Esophagus squamous epithelium (tissue), 5 donors: ENCODE results near the gene NPAP1. TPM values are rescaled to one million over a fixed set of nuclear protein-coding genes. Genes with fewer than 3 reads are reported as not detected.
"Not testable (repeated sequence)": the region's sequence is repeated elsewhere in the genome, so short reads cannot be mapped to it uniquely, and the experiment has no call there.

Experiments
- DNase-seq: peaks from one replicate; lab custom pipeline; 2025; lab: John Stamatoyannopoulos, UW
- H3K27ac ChIP-seq, 4 donors: fragments of 200-600 bp; sonication (generic); one replicate each; pipeline ENCODE4 v1.5.1; 2016 to 2019; ENCODE audit warnings: mild to moderate bottlenecking in 1 of 4
- H3K27me3 ChIP-seq, 4 donors: fragments of 200-600 bp; sonication (generic); 1 replicate in 3 of 4; 2 replicates in 1 of 4; pipeline versions ENCODE4 v1.5.1 to v1.6.0; 2017 to 2021; ENCODE audit warnings: antibody characterized with exemption in 1 of 4
- H3K36me3 ChIP-seq, 3 donors: fragments of 200-600 bp; sonication (generic); one replicate each; pipeline ENCODE4 v1.5.1; 2016 to 2019
- H3K4me1 ChIP-seq, 3 donors: fragments of 200-600 bp; sonication (generic); one replicate each; pipeline ENCODE4 v1.5.1; 2017 to 2019
- H3K4me3 ChIP-seq, 4 donors: fragments of 200-600 bp; sonication (generic); 1 replicate in 3 of 4; 2 replicates in 1 of 4; pipeline ENCODE4 v1.5.1; 2016 to 2019; ENCODE audit warnings: mild to moderate bottlenecking in 2 of 4, moderate library complexity in 1 of 4
- H3K9me3 ChIP-seq, 3 donors: fragments of 200-600 bp; sonication (generic); one replicate each; pipeline ENCODE4 v1.5.1; 2016 to 2019
- CTCF ChIP-seq, 6 experiments: fragments of 450-650 bp in 4 of 6; fragments of 200-600 bp in 2 of 6; sonication (generic) in 2 of 6; IDR thresholded peaks; one replicate each; pipeline ENCODE4 v1.5.1; 2016 to 2019; ENCODE audit warnings: antibody characterized with exemption in 6 of 6, mild to moderate bottlenecking in 4 of 6, moderate library complexity in 4 of 6
- POLR2A ChIP-seq, 4 donors: fragments of 450-650 bp; IDR thresholded peaks; one replicate each; pipeline ENCODE4 v1.6.1; 2017; ENCODE audit warnings: antibody characterized with exemption in 4 of 4, mild to moderate bottlenecking in 4 of 4, moderate library complexity in 3 of 4
- WGBS, 2 donors: methylation state at CpG; one replicate each; pipeline ENCODE4 v1.1.5; 2018; 5-methylcytosine and 5-hydroxymethylcytosine counted together
- intact Hi-C: fragments of 100-400 bp; cut with DNase I; formaldehyde crosslinking; loops from one replicate; pipeline ENCODE4 v1.15.0; 2022
- total RNA-seq, 4 donors: library from RNA; depleted of rRNA; stranded (reverse); fragments of >200 nt; gene quantifications; one replicate each; pipeline ENCODE4 v1.1.0, GENCODE V29; 2016
- donor health status: DM: yes; HTN: yes; CAD: no.

The NPAP1 gene
- total RNA-seq, 4 donors from 2014 or later: not detected

- DNase-seq: no peak
- H3K36me3 ChIP-seq: no peaks in the 10 kb centered on the region
- no peak overlapping the region for H3K27ac ChIP-seq
- WGBS, 2 donors: 56 to 61% methylated on average over 7 of the region's 7 CpGs
- H3K27me3 ChIP-seq: no peaks in the 10 kb centered on the region
- no peaks in the 10 kb centered on the region for H3K9me3 ChIP-seq
- TF ChIP-seq CTCF (IDR thresholded peaks at IDR 0.05) (no peak), POLR2A (IDR thresholded peaks at IDR 0.05) (no peak)
- no peak overlapping the region for H3K4me3 ChIP-seq
- no peaks in the 10 kb centered on the region for H3K4me1 ChIP-seq
- intact Hi-C loops: no loop called here
These were observed 16.0 kb upstream of the NPAP1 start for GRCh38 chr15:24659622-24660021.

DNA sequence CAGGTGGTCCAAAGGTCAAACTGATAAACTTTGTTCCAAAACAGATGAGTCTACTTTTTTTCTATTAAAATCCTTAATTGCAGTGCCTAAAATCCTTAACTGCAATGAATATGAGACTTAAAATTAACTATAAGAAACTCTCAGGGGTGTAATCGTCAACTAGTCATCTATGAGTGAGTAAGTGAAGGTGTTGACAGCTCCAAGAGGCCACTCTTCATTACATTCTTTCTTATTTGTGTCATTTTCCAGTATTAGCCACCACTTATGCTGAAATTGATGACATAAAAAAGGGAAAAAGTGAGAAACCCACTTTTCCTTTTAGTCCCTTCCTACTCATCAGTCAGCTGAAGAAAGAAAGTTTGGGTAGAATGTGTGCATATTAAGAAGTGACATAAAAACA is 12.6 kb upstream of the NPAP1 start:
- Histone ChIP-seq H3K27me3 (no peaks in the 10 kb centered on the region), H3K9me3 (no peaks in the 10 kb centered on the region), H3K27ac (no peak overlapping the region), H3K4me1 (no peaks in the 10 kb centered on the region), H3K4me3 (no peak overlapping the region), H3K36me3 (no peaks in the 10 kb centered on the region)
- 16 to 38% methylated on average over 1 of the region's 1 CpG for WGBS, 2 donors
- DNase-seq: no peak
- TF ChIP-seq CTCF (IDR thresholded peaks at IDR 0.05) (no peak), POLR2A (IDR thresholded peaks at IDR 0.05) (no peak)
- intact Hi-C loops: no loop called here

DNA sequence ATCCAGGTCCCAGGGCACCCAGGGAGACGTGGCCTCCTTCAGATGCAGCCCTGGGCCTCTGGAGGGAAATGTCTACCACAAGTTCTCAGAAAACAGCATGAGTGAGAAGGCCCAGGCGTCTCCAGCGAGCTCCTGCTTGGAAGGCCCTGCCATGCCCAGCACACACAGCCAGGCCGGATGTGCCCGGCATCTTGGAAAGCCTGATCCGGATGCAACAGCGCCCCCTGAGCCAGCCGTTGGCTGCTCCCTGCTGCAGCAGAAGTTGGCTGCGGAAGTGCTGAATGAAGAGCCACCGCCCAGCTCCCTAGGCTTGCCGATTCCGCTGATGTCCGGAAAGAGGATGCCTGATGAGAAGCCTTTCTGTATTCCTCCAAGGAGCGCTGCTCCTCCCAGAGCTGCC is 856 bp downstream of the NPAP1 start:
- 83 to 89% methylated on average over 1 to 14 of the region's 14 CpGs for WGBS, 2 donors
- intact Hi-C loops: no loop called here

GRCh38 chr15:24678485-24678884 is 2.9 kb downstream of the NPAP1 start:
- DNase-seq: no peak
- 38% methylated on average over 1 of the region's 1 CpG; no CpG with 5 or more reads in 1 of the 2 donors for WGBS, 2 donors
- H3K36me3 ChIP-seq: no peaks in the 10 kb centered on the region
- no peak overlapping the region for H3K4me3 ChIP-seq
- no peaks in the 10 kb centered on the region for H3K4me1 ChIP-seq
- no peaks in the 10 kb centered on the region for H3K27me3 ChIP-seq
- H3K9me3 ChIP-seq: peaks cover 0 to 25% (median 0%) of the 10 kb centered on the region in 3 donors
- no peak for TF ChIP-seq CTCF (IDR thresholded peaks at IDR 0.05)
- TF ChIP-seq POLR2A (IDR thresholded peaks at IDR 0.05): no peak
- H3K27ac ChIP-seq: no peak overlapping the region
- intact Hi-C loops: no loop called here

More for the DNA sequence above, 856 bp downstream of the NPAP1 start:
- Histone ChIP-seq H3K4me1 (no peaks in the 10 kb centered on the region), H3K9me3 (peaks cover 0 to 25% (median 0%) of the 10 kb centered on the region in 3 donors), H3K36me3 (no peaks in the 10 kb centered on the region), H3K4me3 (no peak overlapping the region), H3K27ac (no peak overlapping the region), H3K27me3 (no peaks in the 10 kb centered on the region)
- no peak for TF ChIP-seq POLR2A (IDR thresholded peaks at IDR 0.05)
- TF ChIP-seq CTCF (IDR thresholded peaks at IDR 0.05): no peak
- no peak for DNase-seq

DNA sequence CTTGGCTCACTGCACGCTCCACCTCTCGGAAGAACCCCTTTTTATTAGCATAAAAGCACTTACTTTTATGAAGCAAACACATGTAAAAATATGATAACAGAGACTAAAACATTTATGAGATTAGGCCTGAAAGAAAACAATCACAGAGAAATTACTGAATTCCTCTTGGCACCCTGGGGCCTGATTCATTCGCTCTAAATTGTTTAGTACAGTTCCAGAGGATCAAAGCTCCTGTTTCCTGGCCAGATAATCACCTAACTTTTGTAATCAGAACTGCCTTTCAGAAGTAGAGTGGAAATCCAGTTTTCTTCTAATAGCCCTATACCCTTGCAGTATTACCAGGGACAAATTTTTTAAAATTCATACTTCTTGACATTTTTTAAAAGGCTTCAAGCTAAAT is 6.4 kb downstream of the NPAP1 start:
- 49 to 56% methylated on average over 3 of the region's 3 CpGs for WGBS, 2 donors
- no peaks in the 10 kb centered on the region for H3K27me3 ChIP-seq
- H3K36me3 ChIP-seq: no peaks in the 10 kb centered on the region
- no peak overlapping the region for H3K27ac ChIP-seq
- TF ChIP-seq CTCF (IDR thresholded peaks at IDR 0.05): no peak
- no peak for TF ChIP-seq POLR2A (IDR thresholded peaks at IDR 0.05)
- intact Hi-C loops: no loop called here
- H3K4me3 ChIP-seq: no peak overlapping the region
- peaks cover 0 to 2% (median 0%) of the 10 kb centered on the region in 3 donors for H3K9me3 ChIP-seq
- no peak for DNase-seq
- no peaks in the 10 kb centered on the region for H3K4me1 ChIP-seq

- H3K36me3 ChIP-seq, intact Hi-C loops, H3K4me3 ChIP-seq, H3K4me1 ChIP-seq, H3K9me3 ChIP-seq, DNase-seq, H3K27me3 ChIP-seq, H3K27ac ChIP-seq: not testable (repeated sequence)
- whole genome bisulfite sequencing, 2 donors: 74 to 82% methylated on average over 4 of the region's 4 CpGs
These were observed 7.3 kb downstream of the NPAP1 start for GRCh38 chr15:24682905-24683304.
